Measurements from ENCODE around the gene TBX20.
"Not testable (repeated sequence)": the region's sequence is repeated elsewhere in the genome, so short reads cannot be mapped to it uniquely, and the experiment has no call there.

The TBX20 gene

GRCh38 chr7:35255443-35256255 lies 1.7 kb upstream of the TBX20 start:
- no peak for DNase-seq (ENCODE audit: low read depth, low spot score)

- DNase-seq (ENCODE audit: low read depth, low spot score): no peak
Observed at GRCh38 chr7:35254496-35255442, 869 bp upstream of the TBX20 start.

- no peak for DNase-seq (ENCODE audit: low read depth, low spot score)
Observed at GRCh38 chr7:35253460-35253709, 515 bp downstream of the TBX20 start.

- no peak for DNase-seq (ENCODE audit: low read depth, low spot score)
Observed at GRCh38 chr7:35252612-35253459, 1.1 kb downstream of the TBX20 start.

- no peak for DNase-seq (ENCODE audit: low read depth, low spot score)
Observed at GRCh38 chr7:35251606-35252310, 2.1 kb downstream of the TBX20 start.

GRCh38 chr7:35250941-35251340 lies 3.0 kb downstream of the TBX20 start:
- no peak for DNase-seq (ENCODE audit: low read depth, low spot score)

GRCh38 chr7:35250452-35250851 lies 3.4 kb downstream of the TBX20 start:
- DNase-seq (ENCODE audit: low read depth, low spot score): no peak

- no peak for DNase-seq (ENCODE audit: low read depth, low spot score)
Observed at GRCh38 chr7:35249537-35249907, 4.4 kb downstream of the TBX20 start.

GRCh38 chr7:35248576-35249536 lies 5.0 kb downstream of the TBX20 start:
- no peak for DNase-seq (ENCODE audit: low read depth, low spot score)

- no peak for DNase-seq (ENCODE audit: low read depth, low spot score)
Observed at GRCh38 chr7:35246819-35247218, 7.1 kb downstream of the TBX20 start.

- no peak for DNase-seq (ENCODE audit: low read depth, low spot score)
Observed at GRCh38 chr7:35241884-35242283, 12.0 kb downstream of the TBX20 start.

GRCh38 chr7:35241436-35241835 lies 12.5 kb downstream of the TBX20 start:
- DNase-seq (ENCODE audit: low read depth, low spot score): no peak

- not testable (repeated sequence) for DNase-seq (ENCODE audit: low read depth, low spot score)
Observed at GRCh38 chr7:35241008-35241407, 12.9 kb downstream of the TBX20 start.

GRCh38 chr7:35238456-35238855 lies 15.4 kb downstream of the TBX20 start:
- not testable (repeated sequence) for DNase-seq (ENCODE audit: low read depth, low spot score)

- DNase-seq (ENCODE audit: low read depth, low spot score): no peak
Observed at GRCh38 chr7:35232994-35233393, 20.9 kb downstream of the TBX20 start.

- not testable (repeated sequence) for DNase-seq (ENCODE audit: low read depth, low spot score)
Observed at GRCh38 chr7:35231221-35231620, 22.7 kb downstream of the TBX20 start.

- DNase-seq (ENCODE audit: low read depth, low spot score): not testable (repeated sequence)
Observed at GRCh38 chr7:35229116-35229780, 24.7 kb downstream of the TBX20 start.

- DNase-seq (ENCODE audit: low read depth, low spot score): not testable (repeated sequence)
Observed at GRCh38 chr7:35228496-35229051, 25.3 kb downstream of the TBX20 start.

GRCh38 chr7:35227438-35227837 lies 26.5 kb downstream of the TBX20 start:
- DNase-seq (ENCODE audit: low read depth, low spot score): not testable (repeated sequence)
